WERI-Rb-1 (cell line): ENCODE data around the gene IQSEC1.
A peak's percentile ranks its signal among the peaks of the same experiment; 100 is the strongest.

Experiments used
- DNase-seq: peaks from one replicate; pipeline ENCODE4 v3.0.0-alpha.2; 2020
- H3K27ac ChIP-seq: fragments of 250-450 bp; sonication (Bioruptor Pico); 2 replicates; pipeline ENCODE4 v1.5.1; 2020; ENCODE audit warnings: mild to moderate bottlenecking, moderate library complexity
- H3K27me3 ChIP-seq: fragments of 250-450 bp; sonication (Bioruptor Pico); 2 replicates; pipeline ENCODE4 v1.5.1; 2021; ENCODE audit warnings: mild to moderate bottlenecking, low read depth, moderate library complexity; ENCODE audit not compliant: insufficient read depth, severe bottlenecking
- H3K36me3 ChIP-seq: fragments of 250-450 bp; sonication (Bioruptor Pico); 2 replicates; pipeline ENCODE4 v1.5.1; 2020; ENCODE audit warnings: mild to moderate bottlenecking, moderate library complexity
- H3K4me3 ChIP-seq: 2 replicates; pipeline ENCODE4 v1.5.1; 2011; ENCODE audit warnings: low read depth, mild to moderate bottlenecking, control low read depth, low read length
- H3K9me3 ChIP-seq: fragments of 250-450 bp; sonication (Bioruptor Pico); 2 replicates; pipeline ENCODE4 v1.5.1; 2021; ENCODE audit warnings: mild to moderate bottlenecking, moderate library complexity; ENCODE audit not compliant: severe bottlenecking
- TF ChIP-seq, protein P1 (sequence below): IDR thresholded peaks from 2 replicates; pipeline ENCODE4 v1.5.1; 2011; ENCODE audit warnings: low read depth, mild to moderate bottlenecking, control low read depth, inconsistent platforms, low read length

The IQSEC1 gene

DNA sequence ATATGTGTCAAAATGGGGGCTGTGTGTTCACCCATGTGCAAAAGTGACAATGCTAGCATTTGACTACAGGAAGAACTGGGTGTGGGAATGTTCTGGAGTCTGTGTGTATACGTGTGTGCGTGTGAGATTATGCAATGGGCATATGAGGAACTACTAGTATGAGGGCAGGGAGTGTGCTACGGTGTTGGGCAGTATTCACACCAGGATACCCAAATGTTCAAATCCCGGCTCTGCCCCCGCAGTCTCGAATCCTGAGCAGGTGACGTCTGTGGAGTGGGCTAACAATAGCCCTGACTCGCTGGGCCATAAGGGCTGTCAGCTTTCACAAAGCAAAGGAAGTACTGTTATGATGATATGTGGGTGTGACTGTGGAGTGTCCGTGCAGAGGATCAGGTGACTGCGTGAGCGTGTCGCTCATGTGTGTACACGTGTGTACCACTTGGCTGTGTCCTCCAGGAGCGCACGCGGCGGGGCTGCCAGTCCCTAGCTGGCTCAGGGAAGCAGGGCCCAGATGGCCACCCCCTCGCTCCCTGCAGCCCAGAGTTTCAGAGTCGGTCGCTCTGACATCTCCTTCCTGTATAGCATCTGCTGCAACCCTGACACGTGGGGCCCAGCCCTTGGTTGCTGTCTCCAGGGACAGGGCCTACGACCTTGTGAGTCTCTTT lies 27.2 kb downstream of the IQSEC1 start:
- peak overlapping the region; percentile 20; the same call in 1 of the 2 replicates for H3K27ac ChIP-seq
- no peaks in the 10 kb centered on the region for H3K9me3 ChIP-seq
- peak; percentile 72 for DNase-seq
- no peak overlapping the region for H3K4me3 ChIP-seq
- no peaks in the 10 kb centered on the region for H3K36me3 ChIP-seq
- no peaks in the 10 kb centered on the region for H3K27me3 ChIP-seq
- TF ChIP-seq, protein P1, sequence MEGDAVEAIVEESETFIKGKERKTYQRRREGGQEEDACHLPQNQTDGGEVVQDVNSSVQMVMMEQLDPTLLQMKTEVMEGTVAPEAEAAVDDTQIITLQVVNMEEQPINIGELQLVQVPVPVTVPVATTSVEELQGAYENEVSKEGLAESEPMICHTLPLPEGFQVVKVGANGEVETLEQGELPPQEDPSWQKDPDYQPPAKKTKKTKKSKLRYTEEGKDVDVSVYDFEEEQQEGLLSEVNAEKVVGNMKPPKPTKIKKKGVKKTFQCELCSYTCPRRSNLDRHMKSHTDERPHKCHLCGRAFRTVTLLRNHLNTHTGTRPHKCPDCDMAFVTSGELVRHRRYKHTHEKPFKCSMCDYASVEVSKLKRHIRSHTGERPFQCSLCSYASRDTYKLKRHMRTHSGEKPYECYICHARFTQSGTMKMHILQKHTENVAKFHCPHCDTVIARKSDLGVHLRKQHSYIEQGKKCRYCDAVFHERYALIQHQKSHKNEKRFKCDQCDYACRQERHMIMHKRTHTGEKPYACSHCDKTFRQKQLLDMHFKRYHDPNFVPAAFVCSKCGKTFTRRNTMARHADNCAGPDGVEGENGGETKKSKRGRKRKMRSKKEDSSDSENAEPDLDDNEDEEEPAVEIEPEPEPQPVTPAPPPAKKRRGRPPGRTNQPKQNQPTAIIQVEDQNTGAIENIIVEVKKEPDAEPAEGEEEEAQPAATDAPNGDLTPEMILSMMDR = no peak

DNA sequence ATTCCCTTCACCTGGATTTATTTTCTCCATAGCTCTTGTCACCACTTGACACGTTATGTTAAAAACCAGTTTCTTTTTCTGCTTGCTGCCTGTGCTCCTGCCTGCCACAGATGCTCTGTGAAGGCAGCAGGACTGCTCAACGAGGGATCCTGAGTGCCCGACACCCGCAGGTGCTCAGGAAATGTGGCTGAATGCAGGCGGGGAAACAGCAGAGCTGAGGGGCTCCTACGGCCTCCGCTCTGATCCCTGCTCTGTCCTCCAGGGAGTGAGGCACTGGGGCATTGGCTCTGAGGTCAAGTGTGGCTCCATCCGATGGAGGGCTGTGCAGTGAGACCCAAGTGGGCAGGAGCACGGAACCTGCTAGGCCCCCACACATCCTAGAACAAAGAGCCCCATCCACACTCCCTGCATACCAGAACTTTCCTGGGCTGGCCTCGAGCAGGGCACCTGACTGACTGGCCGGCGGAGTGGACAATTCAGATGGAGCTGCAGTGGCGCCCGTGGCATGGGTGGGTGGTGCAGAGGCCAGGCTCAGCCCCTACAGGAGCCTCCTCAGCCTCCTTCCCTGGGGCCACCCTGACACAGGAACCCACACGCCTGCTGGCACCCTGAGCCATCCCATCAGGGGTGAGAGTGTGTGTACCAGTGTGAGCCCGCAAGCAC lies 27.9 kb downstream of the IQSEC1 start:
- Histone ChIP-seq H3K9me3 (no peaks in the 10 kb centered on the region), H3K36me3 (no peaks in the 10 kb centered on the region), H3K27ac (no peak overlapping the region), H3K4me3 (no peak overlapping the region), H3K27me3 (no peaks in the 10 kb centered on the region)
- TF ChIP-seq, protein P1 = no peak
- no peak for DNase-seq

DNA sequence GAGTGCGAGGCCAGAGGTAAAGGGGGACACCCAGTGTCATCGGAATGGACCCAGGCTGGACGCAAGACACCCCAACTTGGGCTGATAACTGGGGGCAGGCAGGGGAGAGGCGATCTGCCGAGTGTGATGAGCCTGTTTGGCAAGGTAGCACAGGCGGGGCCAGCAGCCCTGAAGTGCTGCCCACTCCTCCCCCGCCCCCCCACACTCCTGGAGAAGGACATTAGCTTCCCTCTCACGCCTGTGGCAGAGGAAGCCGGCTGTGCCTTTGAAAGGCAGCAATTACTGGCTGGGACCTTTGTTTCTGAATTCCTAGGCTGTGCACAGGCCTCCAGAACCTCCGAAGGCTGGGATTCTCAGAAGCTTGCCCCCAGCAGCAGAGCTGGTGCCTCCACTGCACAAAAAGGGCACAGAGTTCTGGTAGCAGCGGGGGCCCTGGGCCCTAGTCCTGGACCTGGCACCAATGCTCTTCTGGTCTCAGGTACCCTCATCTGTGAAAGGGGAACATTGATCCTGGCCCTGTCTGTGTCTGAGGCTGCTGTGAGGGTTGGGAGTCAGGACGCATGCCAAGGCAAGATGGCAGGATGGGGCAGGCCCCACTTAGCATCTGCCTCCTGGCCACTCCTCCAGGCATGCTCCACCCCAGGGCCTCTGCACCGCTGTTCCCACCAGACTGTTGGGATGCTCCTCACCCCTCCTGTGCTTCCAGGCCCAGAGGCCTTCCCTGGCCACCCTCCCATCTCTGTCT lies 28.6 kb downstream of the IQSEC1 start:
- no peaks in the 10 kb centered on the region for H3K27me3 ChIP-seq
- TF ChIP-seq, protein P1 = no peak
- H3K27ac ChIP-seq = no peak overlapping the region
- no peaks in the 10 kb centered on the region for H3K9me3 ChIP-seq
- no peaks in the 10 kb centered on the region for H3K36me3 ChIP-seq
- H3K4me3 ChIP-seq = no peak overlapping the region
- no peak for DNase-seq

DNA sequence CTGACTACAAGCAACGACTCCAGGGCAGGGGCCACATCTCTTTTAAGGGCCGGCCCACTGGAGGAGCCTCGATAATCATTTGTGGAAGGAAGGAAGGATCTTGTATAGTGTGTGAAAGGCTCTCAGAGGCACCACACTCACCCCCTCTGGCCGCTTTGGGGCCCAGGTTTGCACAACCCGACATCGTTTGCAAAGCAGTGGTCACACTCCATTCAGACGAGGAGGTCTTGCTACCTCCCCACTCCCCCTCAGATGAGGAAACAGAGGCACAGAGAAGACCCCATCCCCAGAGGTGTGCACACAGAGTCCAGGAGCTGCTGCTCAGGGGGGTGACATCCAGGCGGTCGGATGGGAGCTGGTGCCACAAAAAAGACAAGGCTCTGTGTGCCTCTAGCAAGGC lies 29.6 kb downstream of the IQSEC1 start:
- Histone ChIP-seq H3K36me3 (no peaks in the 10 kb centered on the region), H3K27ac (no peak overlapping the region), H3K9me3 (no peaks in the 10 kb centered on the region), H3K4me3 (no peak overlapping the region), H3K27me3 (no peaks in the 10 kb centered on the region)
- no peak for DNase-seq
- TF ChIP-seq, protein P1 = no peak

DNA sequence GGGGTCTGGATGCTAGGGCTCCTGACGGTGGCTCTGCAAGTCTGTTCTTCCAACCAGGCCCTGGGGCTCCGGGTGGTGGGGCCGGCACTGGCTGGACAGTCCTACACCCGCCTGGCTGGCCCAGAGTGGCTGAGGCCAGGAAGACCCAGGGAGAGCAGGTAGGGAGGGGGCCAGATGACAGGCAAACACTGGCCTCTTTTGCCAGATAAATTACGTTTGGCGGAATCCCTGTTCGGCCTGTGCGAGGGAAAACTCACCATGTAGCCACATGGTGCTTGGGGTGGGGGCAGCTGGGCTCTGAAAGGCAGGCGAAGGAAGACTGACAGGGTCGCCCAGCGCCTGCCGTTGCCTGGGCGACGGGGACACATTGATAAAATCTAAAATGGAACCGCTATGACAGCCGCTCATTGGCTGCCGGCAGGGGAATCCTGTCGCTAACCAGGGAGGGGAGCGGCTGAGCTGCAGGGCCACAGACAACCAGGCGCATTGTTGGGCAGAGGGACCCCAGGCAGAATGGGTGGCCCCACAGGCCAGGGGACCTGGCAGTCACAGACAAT lies 30.4 kb downstream of the IQSEC1 start:
- TF ChIP-seq, protein P1 = no peak

More for the DNA sequence above, 30.4 kb downstream of the IQSEC1 start:
- Histone ChIP-seq H3K4me3 (no peak overlapping the region), H3K36me3 (no peaks in the 10 kb centered on the region), H3K27ac (no peak overlapping the region), H3K27me3 (no peaks in the 10 kb centered on the region), H3K9me3 (no peaks in the 10 kb centered on the region)
- no peak for DNase-seq
